Measurements from ENCODE around the gene MOB2. TPM values are rescaled to one million over a fixed set of nuclear protein-coding genes. Genes with fewer than 3 reads are reported as not detected.

The MOB2 gene, protein sequence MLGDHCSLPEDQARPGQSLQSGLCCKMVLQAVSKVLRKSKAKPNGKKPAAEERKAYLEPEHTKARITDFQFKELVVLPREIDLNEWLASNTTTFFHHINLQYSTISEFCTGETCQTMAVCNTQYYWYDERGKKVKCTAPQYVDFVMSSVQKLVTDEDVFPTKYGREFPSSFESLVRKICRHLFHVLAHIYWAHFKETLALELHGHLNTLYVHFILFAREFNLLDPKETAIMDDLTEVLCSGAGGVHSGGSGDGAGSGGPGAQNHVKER
- 33.8 and 38.6 TPM in 2 replicates for total RNA-seq
- long read RNA-seq, partial matches to known transcripts = 1 of 1 reads
- long read RNA-seq, other reads (novel, unspliced or antisense) = 0 of 1 reads

DNA sequence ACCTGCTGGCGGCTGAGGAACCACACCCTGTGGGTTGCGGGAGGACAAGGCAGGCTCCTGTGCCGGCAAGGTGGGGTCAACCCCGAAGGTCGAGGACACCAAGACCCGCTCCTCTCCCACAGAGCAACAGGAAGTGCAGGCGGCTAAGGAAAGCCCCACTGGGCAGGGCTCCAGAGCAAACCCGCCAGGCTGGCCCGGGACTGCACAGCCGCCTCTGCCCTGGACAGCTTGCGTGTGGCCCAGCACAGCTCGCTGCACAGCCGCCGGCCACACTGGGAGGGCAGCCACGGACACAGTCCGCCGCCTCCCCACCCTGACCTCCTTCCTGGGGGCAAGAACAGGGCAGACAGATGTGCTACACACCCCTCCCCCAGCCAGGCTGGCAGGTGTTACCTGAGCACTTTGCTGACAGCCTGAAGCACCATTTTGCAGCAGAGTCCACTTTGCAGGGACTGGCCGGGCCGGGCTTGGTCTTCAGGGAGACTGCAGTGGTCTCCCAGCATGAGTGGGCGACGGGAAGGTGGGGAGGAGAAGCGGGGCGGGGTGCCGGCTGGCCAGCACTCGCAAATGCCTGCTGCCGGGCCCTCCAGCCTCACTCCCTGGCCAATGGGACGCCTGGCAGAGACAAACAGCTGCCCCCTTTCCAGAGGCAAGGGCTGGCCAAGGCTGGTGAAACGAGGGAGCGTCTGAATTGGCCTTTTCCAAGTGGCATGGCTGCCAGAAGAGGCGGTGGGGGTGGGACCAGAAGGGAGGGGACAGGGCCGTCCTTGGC, at the start of gene MOB2:
TSS of gene MOB2 (minus strand) at position 726 of the 772 bp plus-strand sequence. CDS start at position 503, 223 bp downstream.
- no peak within 1 kb of the TSS for H3K4me3 Mint-ChIP-seq (ENCODE audit: unreplicated experiment)
- H3K27ac Mint-ChIP-seq (ENCODE audit: unreplicated experiment) = no peak within 1 kb of the TSS
- H3K9me3 Mint-ChIP-seq (ENCODE audit: unreplicated experiment) = no peaks in the 10 kb centered on the region
- H3K27me3 Mint-ChIP-seq (ENCODE audit: unreplicated experiment) = no peaks in the 10 kb centered on the region
- TF ChIP-seq, protein P1, sequence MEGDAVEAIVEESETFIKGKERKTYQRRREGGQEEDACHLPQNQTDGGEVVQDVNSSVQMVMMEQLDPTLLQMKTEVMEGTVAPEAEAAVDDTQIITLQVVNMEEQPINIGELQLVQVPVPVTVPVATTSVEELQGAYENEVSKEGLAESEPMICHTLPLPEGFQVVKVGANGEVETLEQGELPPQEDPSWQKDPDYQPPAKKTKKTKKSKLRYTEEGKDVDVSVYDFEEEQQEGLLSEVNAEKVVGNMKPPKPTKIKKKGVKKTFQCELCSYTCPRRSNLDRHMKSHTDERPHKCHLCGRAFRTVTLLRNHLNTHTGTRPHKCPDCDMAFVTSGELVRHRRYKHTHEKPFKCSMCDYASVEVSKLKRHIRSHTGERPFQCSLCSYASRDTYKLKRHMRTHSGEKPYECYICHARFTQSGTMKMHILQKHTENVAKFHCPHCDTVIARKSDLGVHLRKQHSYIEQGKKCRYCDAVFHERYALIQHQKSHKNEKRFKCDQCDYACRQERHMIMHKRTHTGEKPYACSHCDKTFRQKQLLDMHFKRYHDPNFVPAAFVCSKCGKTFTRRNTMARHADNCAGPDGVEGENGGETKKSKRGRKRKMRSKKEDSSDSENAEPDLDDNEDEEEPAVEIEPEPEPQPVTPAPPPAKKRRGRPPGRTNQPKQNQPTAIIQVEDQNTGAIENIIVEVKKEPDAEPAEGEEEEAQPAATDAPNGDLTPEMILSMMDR (IDR thresholded peaks at IDR 0.05) = no peak
- DNase-seq (ENCODE audit: extremely low spot score, unreplicated experiment) = no peak
- H3K4me1 Mint-ChIP-seq (ENCODE audit: unreplicated experiment) = peaks cover 26% of the 10 kb centered on the region
- no peaks in the 10 kb centered on the region for H3K36me3 Mint-ChIP-seq (ENCODE audit: unreplicated experiment)

DNA sequence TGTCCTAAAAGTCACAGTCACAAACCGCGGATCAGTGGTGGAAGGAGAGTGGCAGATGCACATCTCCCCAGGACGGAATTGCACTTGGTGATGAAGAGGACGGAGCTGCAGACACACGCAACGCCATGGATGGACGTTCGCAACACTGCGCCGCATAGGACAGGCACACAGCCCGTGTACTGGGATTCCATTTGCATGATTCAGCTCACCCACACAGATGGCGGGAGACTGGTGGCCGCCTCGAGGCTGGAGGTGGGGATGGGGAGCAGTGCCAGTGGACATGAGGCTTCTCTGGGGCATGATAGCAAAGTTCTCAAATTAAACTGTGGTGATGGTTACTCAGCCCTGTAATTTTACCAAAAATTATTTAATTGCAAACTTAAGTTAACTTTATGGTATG, 48.1 kb upstream of the MOB2 start:
- TF ChIP-seq, protein P1 (IDR thresholded peaks at IDR 0.05) = no peak
- H3K9me3 Mint-ChIP-seq (ENCODE audit: unreplicated experiment) = no peaks in the 10 kb centered on the region
- peaks cover 13% of the 10 kb centered on the region for H3K27me3 Mint-ChIP-seq (ENCODE audit: unreplicated experiment)
- no peaks in the 10 kb centered on the region for H3K36me3 Mint-ChIP-seq (ENCODE audit: unreplicated experiment)
- no peak overlapping the region for H3K4me3 Mint-ChIP-seq (ENCODE audit: unreplicated experiment)
- peaks cover 11% of the 10 kb centered on the region for H3K4me1 Mint-ChIP-seq (ENCODE audit: unreplicated experiment)
- no peak overlapping the region for H3K27ac Mint-ChIP-seq (ENCODE audit: unreplicated experiment)
- no peak for DNase-seq (ENCODE audit: extremely low spot score, unreplicated experiment)

DNA sequence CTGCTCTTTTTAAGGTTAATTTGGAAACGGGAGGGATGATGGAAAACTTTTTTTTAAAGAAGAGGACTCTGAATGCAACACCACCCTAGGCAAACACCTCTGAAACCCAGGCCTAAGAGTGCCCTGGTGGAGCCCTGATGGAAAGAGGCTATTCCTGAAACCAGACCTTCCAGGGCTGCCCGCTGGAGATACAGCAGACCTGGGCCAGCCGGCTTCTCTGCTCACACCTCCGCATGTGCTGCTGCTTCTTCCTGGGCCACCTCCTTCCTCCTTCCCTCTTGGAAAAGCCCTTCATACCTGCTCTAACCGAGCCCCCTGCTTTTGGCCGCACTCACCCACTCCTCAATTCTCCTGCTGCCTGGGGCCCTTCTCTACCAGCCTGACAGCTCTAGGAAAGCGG, 47.6 kb upstream of the MOB2 start:
- DNase-seq (ENCODE audit: extremely low spot score, unreplicated experiment) = no peak
- H3K36me3 Mint-ChIP-seq (ENCODE audit: unreplicated experiment) = no peaks in the 10 kb centered on the region
- peaks cover 11% of the 10 kb centered on the region for H3K4me1 Mint-ChIP-seq (ENCODE audit: unreplicated experiment)
- no peak overlapping the region for H3K4me3 Mint-ChIP-seq (ENCODE audit: unreplicated experiment)
- peaks cover 10% of the 10 kb centered on the region for H3K27me3 Mint-ChIP-seq (ENCODE audit: unreplicated experiment)
- no peak overlapping the region for H3K27ac Mint-ChIP-seq (ENCODE audit: unreplicated experiment)
- no peaks in the 10 kb centered on the region for H3K9me3 Mint-ChIP-seq (ENCODE audit: unreplicated experiment)
- TF ChIP-seq, protein P1 (IDR thresholded peaks at IDR 0.05) = no peak

DNA sequence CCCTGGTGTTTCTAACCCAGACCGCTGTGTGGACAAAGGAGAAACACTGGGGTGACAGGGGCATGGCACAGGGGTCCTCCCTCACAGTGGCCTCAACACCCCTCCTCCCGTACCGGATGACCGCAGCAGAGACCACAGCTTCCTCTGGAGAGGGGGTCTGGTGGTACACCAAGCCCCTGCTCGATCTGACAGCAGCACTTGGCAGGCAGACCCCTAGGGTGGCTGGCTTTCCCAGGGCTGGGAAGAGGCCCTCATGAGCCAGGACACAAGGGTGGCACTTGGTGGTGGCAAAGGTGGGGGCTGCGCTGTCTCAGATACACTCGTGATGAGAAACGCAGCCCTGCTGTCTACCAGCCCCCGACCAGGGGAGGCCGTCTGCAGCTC, 46.8 kb upstream of the MOB2 start:
- H3K4me3 Mint-ChIP-seq (ENCODE audit: unreplicated experiment) = no peak overlapping the region
- peaks cover 11% of the 10 kb centered on the region for H3K4me1 Mint-ChIP-seq (ENCODE audit: unreplicated experiment)
- no peak for DNase-seq (ENCODE audit: extremely low spot score, unreplicated experiment)
- TF ChIP-seq, protein P1 (IDR thresholded peaks at IDR 0.05) = no peak
- H3K36me3 Mint-ChIP-seq (ENCODE audit: unreplicated experiment) = no peaks in the 10 kb centered on the region
- peaks cover 6% of the 10 kb centered on the region for H3K27me3 Mint-ChIP-seq (ENCODE audit: unreplicated experiment)
- H3K9me3 Mint-ChIP-seq (ENCODE audit: unreplicated experiment) = no peaks in the 10 kb centered on the region
- H3K27ac Mint-ChIP-seq (ENCODE audit: unreplicated experiment) = no peak overlapping the region
